ENCODE data around the gene USP10.
"Not testable (repeated sequence)": the region's sequence is repeated elsewhere in the genome, so short reads cannot be mapped to it uniquely, and the experiment has no call there.

The USP10 gene

GRCh38 chr16:84680843-84681629, 18.8 kb upstream of the USP10 start:
- TF ChIP-seq, protein P1, sequence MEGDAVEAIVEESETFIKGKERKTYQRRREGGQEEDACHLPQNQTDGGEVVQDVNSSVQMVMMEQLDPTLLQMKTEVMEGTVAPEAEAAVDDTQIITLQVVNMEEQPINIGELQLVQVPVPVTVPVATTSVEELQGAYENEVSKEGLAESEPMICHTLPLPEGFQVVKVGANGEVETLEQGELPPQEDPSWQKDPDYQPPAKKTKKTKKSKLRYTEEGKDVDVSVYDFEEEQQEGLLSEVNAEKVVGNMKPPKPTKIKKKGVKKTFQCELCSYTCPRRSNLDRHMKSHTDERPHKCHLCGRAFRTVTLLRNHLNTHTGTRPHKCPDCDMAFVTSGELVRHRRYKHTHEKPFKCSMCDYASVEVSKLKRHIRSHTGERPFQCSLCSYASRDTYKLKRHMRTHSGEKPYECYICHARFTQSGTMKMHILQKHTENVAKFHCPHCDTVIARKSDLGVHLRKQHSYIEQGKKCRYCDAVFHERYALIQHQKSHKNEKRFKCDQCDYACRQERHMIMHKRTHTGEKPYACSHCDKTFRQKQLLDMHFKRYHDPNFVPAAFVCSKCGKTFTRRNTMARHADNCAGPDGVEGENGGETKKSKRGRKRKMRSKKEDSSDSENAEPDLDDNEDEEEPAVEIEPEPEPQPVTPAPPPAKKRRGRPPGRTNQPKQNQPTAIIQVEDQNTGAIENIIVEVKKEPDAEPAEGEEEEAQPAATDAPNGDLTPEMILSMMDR (IDR thresholded peaks at IDR 0.05): no peak
- TF ChIP-seq ZFX (IDR thresholded peaks at IDR 0.05; ENCODE audit: borderline replicate concordance): no peak
- H3K27ac ChIP-seq: no peak overlapping the region

- H3K27ac ChIP-seq: no peak overlapping the region
- no peak for TF ChIP-seq ZFX (IDR thresholded peaks at IDR 0.05; ENCODE audit: borderline replicate concordance)
- TF ChIP-seq, protein P1 (IDR thresholded peaks at IDR 0.05): no peak
Observed at GRCh38 chr16:84683691-84684591, 15.9 kb upstream of the USP10 start.

GRCh38 chr16:84684592-84684965, 15.2 kb upstream of the USP10 start:
- TF ChIP-seq, protein P1 (IDR thresholded peaks at IDR 0.05): no peak
- no peak for TF ChIP-seq ZFX (IDR thresholded peaks at IDR 0.05; ENCODE audit: borderline replicate concordance)

DNA sequence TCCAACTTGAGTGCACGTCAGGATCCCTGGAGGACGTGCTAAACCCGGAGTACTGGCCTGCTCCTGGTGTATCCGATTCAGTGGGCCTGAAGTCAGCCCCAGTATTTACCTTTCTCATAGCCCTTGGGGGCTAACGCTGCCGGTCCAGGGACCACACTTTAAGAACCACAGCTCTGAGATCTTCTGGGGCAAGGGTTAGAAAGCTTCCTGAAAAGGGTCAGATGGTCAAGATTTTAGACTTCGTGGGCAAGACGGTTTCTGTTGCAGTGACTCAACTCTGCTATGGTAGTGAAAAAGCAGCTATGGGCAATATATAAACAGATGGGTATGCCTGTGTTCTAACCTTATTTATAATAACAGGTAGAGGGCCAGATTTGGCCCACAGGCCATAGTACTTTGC, 14.6 kb upstream of the USP10 start:
- no peak for TF ChIP-seq ZFX (IDR thresholded peaks at IDR 0.05; ENCODE audit: borderline replicate concordance)
- TF ChIP-seq, protein P1 (IDR thresholded peaks at IDR 0.05): no peak
- H3K27ac ChIP-seq: no peak overlapping the region

More at GRCh38 chr16:84684592-84684965, 15.2 kb upstream of the USP10 start:
- no peak overlapping the region for H3K27ac ChIP-seq

DNA sequence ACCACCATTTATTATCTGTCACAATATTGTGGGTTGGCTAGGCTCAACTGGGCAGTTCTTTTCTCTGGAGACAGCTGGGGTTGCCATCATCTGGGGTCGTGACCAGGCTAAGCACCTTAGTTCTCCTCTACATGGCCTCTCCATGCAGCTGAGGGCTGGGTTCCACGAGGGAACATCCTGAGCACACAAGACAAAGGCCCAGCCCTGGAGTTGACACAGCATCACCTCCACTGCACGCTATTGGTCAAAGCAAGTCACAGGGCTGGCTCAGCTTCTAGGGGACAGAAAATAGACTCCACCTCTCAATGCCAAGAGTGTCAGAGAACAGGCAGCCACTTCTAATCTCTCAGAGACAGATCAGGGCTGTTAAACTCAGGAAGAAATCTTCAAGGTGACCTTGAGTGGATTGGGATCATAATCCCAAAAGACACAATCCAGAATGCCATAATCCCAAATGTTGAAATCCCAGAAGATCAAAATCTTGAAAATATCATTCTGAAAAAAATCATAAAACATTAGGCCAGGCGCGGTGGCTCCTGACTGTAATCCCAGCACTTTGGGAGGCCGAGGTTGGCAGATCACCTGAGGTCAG, 13.0 kb upstream of the USP10 start:
- no peak for TF ChIP-seq ZFX (IDR thresholded peaks at IDR 0.05; ENCODE audit: borderline replicate concordance)
- TF ChIP-seq, protein P1 (IDR thresholded peaks at IDR 0.05): no peak
- H3K27ac ChIP-seq: no peak overlapping the region

DNA sequence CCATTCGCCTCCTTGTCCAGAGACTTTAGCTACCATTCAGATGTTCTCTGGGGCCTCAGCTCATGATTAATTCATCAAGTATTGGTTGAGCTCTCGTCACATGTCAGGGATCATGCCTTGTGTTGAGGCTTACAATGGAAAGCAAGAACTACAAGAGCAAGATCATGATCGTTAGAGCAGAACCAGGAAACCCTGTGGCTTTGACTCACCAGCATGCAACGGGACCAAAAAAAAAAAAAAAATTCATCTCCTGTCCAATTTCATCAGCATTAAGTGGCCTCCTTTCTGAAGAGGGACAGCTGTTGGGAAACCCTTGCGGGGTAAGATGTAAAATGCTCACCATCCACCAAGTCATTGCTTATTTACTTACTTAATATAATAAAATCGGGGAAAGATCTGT, 12.1 kb upstream of the USP10 start:
- TF ChIP-seq, protein P1 (IDR thresholded peaks at IDR 0.05): no peak
- no peak for TF ChIP-seq ZFX (IDR thresholded peaks at IDR 0.05; ENCODE audit: borderline replicate concordance)
- H3K27ac ChIP-seq: no peak overlapping the region

- not testable (repeated sequence) for H3K27ac ChIP-seq
Observed at GRCh38 chr16:84688163-84688562, 11.6 kb upstream of the USP10 start.

All from 22Rv1 (cell line).